Stimulated activated naive CD8-positive, alpha-beta T cell treated with anti-CD3 and anti-CD28 coated beads, Interleukin-15, Interleukin-2, amounts not matched to agents 100 U/mL and 50 U/mL, for 24 hours (primary cell): Measurements from ENCODE around the gene GSG1L.

ENCODE experiments used
- ATAC-seq: fragments of 150-1000 bp; cut with Tn5 transposase; one replicate; pipeline ENCODE4 v1.10.0; 2021
- DNase-seq: peaks from one replicate; pipeline ENCODE4 v3.0.0; 2021

Gene GSG1L

DNA sequence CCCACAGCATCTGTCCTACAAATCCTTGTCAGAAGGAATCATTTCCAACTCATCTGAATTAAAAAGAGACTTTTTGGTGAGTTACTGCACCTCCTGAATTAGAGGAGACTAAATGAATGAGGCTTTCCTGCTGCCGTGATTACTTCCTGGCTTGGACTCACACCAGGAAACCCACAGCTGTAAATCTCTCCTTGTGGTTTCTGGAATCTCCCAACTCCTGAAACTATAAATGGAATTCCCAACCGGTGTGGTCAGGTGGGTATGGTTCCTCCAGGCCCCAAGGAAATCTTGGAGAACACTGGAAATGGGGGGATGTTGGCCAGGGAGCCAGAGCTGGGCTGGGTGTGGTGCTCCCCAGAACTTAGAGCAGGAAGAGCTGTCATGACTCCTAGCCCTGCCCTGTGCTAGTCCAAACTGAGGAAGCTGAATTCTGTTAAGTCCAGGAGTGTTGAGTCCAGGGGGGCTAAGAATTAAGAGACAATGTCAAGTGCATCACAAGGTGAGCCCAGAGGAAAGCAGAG is 216.4 kb downstream of the GSG1L start:
- DNase-seq (no peak), ATAC-seq (no peak)

DNA sequence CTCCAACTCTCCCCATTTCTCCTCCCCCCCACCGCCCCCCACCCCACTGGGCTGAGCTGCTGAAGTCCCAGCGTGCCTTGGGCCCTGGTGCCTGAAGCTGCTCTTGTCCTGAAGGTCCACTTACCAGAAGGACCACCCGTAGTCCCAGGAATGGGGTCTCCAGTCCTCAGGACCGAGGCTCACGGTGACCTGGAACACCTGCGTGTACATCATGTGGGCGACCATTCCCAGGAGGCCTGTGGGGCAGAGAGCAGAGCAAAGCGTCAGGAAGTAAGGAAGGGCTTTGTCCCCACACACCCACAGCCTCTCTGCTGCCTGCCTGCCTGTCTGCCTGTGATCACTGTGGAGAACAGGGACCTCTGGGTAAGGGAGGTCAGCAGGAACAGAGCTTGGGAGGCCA is 218.7 kb downstream of the GSG1L start:
- DNase-seq = no peak
- no peak for ATAC-seq

DNA sequence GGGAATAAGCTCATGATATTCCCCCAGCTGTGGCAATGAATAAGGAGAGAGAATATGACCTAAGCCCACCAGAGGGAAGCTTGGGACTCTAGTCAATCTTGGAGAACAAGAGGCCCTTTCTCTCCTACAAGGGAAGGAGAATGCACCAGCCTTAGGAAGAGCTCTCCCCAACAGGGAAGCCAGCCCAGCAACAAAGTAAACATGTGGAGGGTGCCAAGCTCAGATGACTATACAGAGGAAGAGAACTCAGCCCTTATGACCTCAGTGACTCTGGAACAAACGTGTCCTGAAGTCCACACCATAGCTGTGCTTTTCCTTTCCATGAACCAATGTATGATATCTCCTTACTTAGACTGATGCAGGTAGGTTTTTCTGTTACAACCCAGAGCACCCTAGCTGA is 219.7 kb downstream of the GSG1L start:
- DNase-seq = no peak
- ATAC-seq = no peak

DNA sequence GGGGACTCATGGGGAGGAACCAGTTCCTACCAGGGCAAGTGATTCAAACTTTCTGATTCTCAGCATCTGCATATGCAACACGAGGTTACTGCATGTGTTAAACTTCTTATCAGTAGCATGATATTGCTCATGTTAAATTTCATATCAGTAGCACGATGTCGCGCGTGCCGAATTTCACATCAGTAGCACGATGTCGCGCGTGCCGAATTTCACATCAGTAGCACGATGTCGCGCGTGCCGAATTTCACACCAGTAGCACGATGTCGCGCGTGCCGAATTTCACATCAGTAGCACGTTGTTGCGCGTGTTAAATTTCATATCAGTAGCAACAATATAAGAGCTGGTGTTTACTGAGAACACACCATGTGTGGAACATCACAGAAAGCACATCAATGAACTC is 221.6 kb downstream of the GSG1L start:
- ATAC-seq (no peak), DNase-seq (no peak)

DNA sequence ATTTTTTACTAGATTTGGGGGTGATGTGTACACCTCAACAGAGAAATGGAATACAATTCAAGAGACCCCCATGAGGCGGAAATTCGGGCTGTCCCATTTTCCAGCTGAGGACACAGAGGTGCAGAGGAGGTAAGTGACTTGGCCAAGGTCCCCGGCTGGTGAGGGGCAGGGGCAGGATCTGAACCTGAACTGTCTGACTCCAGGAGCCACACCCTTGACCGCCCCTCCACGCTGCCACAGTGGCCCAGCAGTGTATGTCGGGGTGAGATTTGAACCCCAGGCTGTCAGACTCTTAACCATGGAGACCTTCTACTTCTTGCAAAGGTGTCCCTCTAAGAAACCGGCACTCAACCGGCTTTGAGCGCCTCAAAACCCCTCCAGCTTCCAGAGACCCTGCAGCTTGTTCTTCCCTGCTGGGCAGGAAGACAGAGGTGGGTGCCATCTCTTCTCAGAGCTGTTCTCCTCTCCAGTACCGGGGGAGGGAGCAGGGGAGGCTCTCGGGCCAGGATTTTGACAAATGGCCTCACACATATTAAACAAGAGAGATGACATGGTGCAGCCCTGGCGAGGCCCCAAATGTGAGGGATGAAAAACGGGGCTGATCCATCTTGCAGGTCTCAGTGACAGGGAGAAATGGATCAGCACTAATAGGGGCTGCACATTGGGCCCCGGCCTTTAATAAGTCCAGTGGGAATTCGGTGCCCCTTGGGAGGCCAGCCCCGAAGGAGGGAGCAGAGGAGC is 222.3 kb downstream of the GSG1L start:
- no peak for ATAC-seq
- no peak for DNase-seq

DNA sequence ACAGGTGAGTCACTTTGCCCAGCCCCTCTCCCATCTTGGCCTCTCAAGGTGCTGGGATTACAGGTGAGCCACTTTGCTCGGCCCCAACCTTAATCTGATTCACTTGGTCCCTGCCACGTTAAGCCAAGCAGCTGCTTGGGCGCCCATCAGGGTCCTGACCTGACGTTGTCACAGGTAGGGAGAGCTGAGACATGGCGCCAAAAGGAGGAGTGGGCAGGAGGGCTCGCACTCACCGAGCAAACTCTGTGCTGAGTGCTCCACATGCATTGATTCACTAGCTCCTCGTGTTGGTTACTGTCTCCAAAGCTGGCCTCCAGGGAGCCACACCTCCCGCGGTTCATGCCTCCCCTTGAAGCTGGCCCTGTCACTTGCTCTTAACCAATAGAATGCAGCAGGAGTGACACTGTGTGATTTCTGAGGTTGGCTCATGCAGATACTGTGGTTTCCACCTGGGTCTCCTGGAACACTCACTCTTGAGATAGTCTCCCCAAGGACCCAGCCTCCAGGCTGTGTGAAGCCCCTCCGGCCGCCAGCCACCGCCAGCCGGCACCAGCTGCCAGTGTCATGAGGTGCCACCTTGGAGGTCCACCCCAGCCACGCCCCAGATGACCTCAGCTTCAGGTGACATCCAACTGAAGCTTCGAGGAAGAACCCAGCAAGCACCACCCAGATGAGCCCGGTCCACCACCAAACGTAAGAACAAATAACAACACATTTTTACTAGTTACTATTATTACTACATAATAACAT is 223.0 kb downstream of the GSG1L start:
- DNase-seq (no peak), ATAC-seq (no peak)

DNA sequence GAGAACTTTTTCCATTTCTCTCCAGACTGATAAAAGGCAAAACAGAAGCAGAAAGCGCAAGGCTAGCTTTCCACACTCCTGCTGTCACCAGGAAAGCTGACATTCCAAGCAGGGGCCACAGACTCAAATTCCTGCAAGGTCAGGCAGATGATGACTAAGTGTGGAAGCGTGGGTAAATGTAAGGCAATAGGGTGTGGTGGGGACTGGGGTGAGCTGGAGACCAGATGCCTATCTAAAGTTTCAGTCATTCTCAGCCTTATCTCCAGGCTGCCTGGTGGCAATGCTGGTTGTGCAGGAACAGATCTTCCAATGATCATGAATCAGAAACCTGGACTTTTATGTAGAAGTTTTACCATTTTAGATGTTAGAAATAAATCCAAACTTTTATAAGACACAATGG is 224.1 kb downstream of the GSG1L start:
- no peak for ATAC-seq
- DNase-seq = no peak

DNA sequence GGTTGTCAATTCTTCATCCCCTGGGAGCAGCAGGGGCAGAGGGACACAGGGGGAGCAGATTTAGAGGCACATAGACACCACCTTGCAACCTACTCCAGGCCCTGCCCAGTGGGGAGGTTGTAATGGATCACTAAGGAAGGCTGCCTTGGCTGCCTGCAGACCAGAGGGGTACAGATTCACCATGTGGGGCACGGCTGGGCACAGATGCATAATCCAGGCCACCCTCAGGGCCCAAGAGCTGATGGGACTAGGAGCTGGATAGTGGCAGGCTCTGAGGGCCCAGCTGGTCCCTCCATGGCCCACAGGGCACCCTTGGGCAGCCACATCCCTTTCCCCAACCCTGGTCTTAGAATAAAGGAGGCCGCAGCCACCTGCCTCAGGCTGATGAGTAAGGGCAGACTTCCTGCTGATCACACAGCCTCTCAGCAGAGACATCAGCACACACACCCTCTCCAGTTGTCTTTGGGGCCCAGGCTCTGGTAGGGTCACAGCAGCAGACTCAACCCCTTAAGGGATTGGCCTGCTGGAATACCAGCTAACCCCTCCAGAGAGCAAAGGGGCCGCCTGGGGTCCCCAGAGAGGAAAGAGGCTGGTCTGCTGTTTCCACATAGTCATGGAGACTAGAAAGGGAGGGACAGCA is 224.9 kb downstream of the GSG1L start:
- DNase-seq (no peak), ATAC-seq (no peak)

DNA sequence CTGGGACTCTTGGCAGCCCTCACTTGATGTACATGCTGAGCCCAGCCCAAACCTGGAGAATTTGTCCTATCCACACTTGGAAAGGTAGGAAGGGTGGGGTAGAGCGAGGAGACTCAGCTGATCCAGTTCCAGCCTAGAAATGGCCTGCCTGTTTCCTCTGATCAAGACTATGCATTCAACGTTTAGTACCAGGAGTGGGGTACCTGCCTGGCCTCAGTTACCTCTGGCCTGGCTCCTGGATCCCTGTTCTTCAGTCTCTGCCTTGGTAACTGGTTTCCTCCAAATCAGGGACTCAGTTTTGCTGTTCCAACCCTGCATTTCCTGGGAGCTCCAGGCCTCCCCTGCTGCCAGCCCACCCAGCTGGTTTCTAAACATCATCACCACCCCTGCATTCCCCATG is 233.5 kb downstream of the GSG1L start:
- ATAC-seq (no peak), DNase-seq (no peak)

DNA sequence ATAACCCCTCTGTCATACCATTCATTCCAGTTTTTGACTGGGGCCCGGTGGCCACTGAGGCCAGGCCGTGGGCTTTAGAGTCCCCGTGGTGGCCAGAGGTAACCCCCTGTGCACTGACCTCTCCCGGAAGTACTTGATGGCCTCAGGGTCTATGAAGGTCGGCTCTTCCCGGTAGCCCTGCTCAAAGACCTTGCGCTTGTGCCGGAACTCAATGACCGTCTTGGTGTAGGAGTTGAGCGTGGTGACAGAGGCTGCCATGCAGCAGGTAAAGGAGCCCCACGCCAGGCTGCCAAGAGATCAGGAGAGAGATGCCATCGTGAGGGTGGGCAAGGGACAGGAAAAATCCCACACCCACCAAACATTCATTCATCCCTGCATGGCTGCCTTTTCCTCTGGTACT is 234.8 kb downstream of the GSG1L start:
- DNase-seq = no peak
- no peak for ATAC-seq

DNA sequence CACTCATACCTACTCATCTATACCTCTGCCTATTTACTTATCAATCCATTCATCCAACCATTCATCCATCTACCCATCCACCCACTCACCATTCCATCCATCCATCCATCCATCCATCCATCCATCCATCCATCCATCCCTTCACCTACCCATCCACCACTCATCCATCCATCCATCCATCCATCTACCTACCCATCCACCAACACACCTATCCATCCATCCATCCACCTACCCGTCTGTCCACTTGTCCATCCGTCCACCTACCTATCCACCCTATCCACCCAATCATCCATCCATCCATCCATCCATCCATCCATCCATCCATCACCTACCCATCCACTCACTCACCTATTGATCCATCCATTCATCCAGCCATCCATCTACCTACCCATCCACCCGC is 235.7 kb downstream of the GSG1L start:
- ATAC-seq (no peak), DNase-seq (no peak)

DNA sequence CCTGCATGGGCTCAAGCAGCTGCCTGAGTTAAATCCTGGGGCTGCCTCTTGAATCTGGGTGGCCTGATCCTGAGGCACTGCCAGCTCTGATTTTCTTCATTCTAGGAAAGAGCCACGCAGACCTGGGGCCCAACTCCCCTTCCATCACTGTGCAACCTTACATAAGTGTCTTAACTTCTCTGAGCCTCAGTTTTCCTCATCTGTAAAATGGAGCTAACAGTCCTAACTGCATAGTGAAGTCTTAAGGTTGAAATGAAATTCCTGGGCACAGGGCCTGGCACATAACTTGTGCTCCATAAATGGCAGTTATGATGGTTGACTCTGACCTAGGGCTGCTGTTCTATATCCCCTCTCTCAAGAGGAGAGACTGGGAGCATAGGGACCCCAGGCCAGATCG is 236.6 kb downstream of the GSG1L start:
- DNase-seq (no peak), ATAC-seq (no peak)

DNA sequence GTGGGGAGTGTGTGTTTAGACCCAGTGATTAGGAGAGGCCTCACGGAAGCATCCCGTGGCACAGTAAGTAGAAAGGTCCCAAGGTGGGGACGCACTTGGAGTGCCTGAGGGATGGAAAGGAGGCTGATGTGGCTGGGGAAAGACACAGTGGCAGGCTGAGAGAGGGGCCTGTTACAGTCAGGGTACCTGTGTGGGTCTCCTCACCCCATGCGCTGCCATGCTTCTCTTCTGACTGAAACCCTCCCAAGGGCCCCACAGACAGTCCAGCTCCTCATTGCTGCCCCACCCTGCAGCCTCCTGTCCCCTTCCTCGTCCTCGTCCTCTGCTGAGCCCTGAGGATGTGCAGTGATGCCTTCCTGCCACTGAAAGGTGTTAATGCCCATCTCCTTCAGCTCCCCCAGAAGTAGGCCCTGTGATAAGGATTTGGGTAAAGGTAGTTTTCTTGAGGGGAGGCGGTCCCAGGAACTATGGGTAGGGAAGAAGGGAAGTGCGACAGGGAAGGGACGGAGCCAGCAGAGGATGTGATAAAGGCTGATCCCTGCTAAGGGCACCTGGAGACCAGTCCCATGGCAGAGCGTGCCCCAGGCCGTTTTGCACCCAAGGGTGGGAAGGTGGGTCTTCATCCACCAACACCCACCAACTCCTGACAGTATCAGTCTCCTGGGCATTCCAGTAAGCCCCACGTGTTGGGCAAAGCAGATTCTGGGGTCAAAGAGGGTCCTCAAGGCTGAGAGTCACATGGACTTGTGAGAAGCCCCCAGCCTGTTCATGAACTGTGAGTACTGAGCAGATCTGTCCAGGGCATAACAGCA is 237.2 kb downstream of the GSG1L start:
- ATAC-seq (no peak), DNase-seq (no peak)

DNA sequence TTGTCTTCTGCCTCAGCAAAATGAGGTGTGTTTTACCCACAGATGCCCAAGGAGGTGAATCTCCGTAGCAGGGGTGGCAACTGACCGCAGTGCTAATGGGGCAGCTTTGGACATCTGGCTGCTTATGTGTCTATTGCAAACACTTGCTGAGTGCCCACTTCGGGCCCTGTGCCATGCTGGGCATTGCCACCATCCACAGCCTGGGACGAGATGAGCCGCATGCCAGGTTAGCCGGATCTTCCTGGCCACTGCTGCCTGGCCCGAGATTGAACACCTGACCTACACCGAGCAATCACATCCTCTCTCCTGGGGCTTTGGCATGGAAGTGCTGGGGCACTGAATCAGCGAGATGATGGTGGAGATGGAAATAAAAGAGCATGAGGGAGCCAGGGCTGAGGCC is 238.7 kb downstream of the GSG1L start:
- ATAC-seq (no peak), DNase-seq (no peak)

DNA sequence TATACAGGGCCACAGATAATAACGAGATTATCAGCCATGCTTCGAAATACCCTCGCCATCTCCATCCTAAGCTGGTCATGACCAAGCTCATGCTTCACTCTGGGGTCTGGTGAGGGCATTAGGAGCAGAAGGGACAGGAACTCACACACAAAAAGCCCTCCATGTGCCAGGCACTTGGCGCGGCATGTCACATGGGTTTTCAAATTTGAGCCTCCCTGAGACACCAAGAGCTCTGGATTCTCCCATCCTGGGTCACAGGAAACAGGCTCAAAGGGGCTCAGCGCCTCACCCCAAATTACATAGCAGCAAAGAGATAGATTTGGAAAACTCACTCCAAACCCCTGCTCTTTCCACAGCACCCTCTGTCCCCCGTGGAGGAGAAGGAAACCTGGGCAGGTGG is 239.5 kb downstream of the GSG1L start:
- ATAC-seq = no peak
- DNase-seq = no peak

DNA sequence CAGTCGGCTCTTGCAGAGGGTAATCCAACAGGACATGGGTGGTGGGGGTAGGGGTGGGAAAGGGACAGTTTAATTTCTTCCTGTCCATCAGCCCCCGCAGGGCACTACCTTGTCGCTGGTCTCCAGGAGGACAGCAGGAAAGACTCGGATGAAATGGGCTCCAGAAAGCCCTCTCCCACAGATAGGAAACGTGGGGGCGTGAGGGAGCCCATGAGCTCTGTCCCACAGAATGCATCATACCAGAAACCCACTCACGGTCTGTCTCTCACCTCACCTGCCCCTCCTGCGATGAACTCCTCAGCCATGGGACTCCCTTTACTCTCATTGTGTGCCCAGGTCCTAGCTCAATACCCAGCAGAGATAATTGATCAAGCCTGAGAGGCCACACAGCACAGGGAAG is 240.1 kb downstream of the GSG1L start:
- DNase-seq (no peak), ATAC-seq (no peak)

DNA sequence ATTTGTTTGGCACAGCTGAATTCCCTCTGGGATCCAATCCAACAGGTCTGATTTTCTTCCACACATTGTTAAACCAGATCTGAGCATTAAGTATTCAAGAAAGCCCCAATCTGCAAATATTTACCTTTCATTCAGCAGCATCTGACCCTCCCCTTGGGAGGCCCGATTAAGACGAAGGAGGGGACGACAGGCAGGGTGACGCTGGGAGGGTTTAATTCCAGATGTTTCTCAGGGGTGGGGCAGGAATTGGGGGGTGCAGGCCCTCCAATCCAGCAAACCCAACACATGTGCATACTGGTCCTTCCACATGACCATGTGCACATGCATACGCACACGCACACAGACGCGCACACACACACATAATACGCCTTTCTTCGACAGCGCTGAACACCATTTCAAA is 240.5 kb downstream of the GSG1L start:
- DNase-seq (no peak), ATAC-seq (no peak)

DNA sequence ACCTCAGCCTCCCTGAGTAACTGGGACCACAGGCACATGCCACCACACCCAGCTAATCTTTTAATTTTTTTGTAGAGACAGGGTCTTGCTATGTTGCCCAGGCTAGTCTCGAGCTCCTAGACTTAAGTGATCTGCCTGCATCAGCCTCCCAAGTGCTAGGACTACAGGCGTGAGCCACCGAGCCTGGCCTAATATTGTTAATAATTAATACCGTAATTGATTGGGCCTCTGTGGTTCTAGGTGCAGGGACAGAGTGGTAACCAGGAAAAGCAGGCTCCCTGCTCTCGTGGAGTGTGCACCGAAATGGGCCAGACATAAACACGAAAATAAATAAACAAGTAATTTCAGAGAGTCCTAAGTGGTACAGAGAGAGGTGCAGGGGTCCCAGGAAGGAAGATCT is 241.0 kb downstream of the GSG1L start:
- DNase-seq (no peak), ATAC-seq (no peak)

DNA sequence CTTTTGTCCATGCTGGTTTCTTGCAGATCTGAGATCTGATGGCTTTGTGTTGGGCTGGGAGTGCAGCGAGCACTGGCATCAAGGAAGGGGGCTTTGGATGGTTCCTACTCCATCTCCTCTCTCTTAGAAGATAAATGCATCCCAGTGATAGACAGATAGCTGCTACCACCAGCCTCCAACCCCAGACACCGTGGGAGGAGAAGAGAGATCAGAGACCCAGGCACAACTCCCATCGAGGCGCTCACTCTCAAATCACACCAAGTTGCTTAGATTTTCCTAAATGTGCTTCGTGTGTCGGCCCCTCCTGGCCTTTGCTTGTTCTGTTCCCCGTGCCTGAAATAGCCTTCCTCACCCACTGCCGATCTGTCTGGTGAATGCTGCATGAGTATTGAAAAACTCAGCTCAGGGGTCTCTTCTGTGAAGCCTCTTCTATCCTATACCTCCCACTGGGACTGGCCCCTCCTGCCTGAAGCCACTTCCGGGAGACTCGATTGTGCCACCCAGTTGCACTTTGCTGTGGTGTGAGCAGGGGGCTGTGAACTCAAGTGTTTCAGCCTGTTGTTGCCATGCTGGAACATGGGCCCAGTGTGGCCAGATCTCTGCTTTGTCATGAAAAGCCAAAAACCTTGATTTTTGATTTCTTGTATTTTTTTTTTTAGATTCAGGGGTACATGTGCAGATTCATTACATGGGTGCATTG is 242.7 kb downstream of the GSG1L start:
- DNase-seq (no peak), ATAC-seq (no peak)

DNA sequence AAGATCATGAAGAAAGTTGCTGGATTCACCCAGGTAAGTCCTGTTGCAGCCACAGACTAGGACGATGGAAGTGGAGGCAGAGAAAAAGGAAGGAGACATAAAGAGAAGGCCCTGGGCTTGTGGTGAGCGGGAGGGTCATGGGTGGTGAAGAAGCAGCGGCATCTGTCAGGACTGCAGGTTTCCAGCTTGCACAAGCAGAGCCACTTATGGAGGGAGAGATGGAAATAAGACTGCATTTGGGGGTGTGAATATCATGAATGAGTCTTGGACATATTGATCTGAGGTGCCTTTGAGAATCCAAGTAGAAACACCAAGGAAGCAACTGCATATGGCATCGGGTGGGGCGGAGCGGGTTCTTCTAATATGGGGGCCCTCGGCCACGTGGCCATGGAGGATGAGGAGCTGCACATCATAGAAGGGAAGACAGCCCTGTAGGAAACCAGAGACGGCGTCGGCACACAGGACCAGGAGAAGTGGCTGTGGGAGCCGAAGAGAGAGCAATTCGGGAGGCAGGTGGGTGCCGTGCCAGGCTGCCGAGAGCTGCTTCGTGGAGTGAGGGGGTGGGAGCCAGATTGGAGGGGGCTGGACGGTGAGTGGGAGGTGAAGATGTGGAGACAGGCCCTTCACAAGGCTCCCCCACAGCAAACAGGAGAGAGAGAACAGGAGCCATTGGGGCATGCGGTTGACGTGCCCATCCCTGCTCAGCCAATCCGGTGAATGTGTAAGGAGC is 243.5 kb downstream of the GSG1L start:
- no peak for DNase-seq
- no peak for ATAC-seq

DNA sequence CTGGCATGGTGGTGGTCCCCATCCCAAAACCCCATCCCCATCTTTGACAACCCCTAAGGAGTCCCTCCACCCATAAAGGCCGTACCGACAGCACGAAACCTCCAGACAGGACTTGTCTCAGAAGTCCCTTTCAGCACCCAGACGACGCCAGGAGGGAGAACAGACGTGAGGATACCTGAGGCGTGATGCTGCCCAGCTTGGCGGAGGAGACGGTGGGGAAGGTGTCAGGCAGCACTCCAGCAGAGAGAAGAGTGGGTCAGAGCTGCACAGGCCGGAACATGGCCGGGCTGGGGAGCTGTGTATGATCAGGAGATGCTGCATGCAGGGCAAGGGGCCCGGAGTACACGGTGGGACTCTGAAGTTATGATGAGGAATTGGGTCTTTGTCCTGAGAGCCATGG is 244.2 kb downstream of the GSG1L start:
- DNase-seq (no peak), ATAC-seq (no peak)
